Fibroblast of the aortic adventitia (primary cell): ENCODE results near the gene MED27. TPM values are rescaled to one million over a fixed set of nuclear protein-coding genes. Genes with fewer than 3 reads are reported as not detected.

ENCODE experiments used
- DNase-seq: peaks from one replicate; pipeline ENCODE4 v3.0.0-alpha.2; 2010; ENCODE audit warnings: low read depth
- H3K4me3 ChIP-seq: 2 replicates; pipeline ENCODE4 v1.5.1; 2011; ENCODE audit warnings: low read depth, mild to moderate bottlenecking, control low read depth, low read length, moderate library complexity
- CTCF ChIP-seq: IDR thresholded peaks from 2 replicates; pipeline ENCODE4 v1.5.1; 2011; ENCODE audit warnings: mild to moderate bottlenecking, low read length, control low read depth, inconsistent platforms; ENCODE audit not compliant: insufficient read depth
- total RNA-seq: library from RNA; depleted of rRNA; stranded (reverse); fragments of >200 nt; gene quantifications from 2 replicates; pipeline ENCODE4 v1.2.3, GENCODE V29; 2012; ENCODE audit warnings: low replicate concordance

MED27 gene
- total RNA-seq, 1 donor: 29.4 TPM

GRCh38 chr9:132056717-132057560 lies 22.7 kb downstream of the MED27 start:
- TF ChIP-seq CTCF: no peak
- DNase-seq: no peak
- no peak overlapping the region for H3K4me3 ChIP-seq

GRCh38 chr9:132055756-132056155 lies 23.9 kb downstream of the MED27 start:
- no peak for TF ChIP-seq CTCF
- H3K4me3 ChIP-seq: no peak overlapping the region
- no peak for DNase-seq

GRCh38 chr9:132054024-132054423 lies 25.6 kb downstream of the MED27 start:
- DNase-seq: no peak
- H3K4me3 ChIP-seq: no peak overlapping the region
- no peak for TF ChIP-seq CTCF

- H3K4me3 ChIP-seq: no peak overlapping the region
- DNase-seq: peak; percentile 60
- TF ChIP-seq CTCF: no peak
These were observed 29.8 kb downstream of the MED27 start for GRCh38 chr9:132049900-132050299.

GRCh38 chr9:132049323-132049882 lies 30.3 kb downstream of the MED27 start:
- peak; percentile 59 for DNase-seq

GRCh38 chr9:132048201-132048600 lies 31.5 kb downstream of the MED27 start:
- DNase-seq: no peak
- TF ChIP-seq CTCF: no peak
- H3K4me3 ChIP-seq: no peak overlapping the region

More at GRCh38 chr9:132049323-132049882, 30.3 kb downstream of the MED27 start:
- no peak overlapping the region for H3K4me3 ChIP-seq
- TF ChIP-seq CTCF: no peak

- DNase-seq: no peak
- TF ChIP-seq CTCF: no peak
- no peak overlapping the region for H3K4me3 ChIP-seq
These were observed 33.2 kb downstream of the MED27 start for GRCh38 chr9:132046456-132046855.
